Esophagus (tissue), 2 donors: Measurements from ENCODE around the gene KRT34. TPM values are rescaled to one million over a fixed set of nuclear protein-coding genes. Genes with fewer than 3 reads are reported as not detected.
"Not testable (repeated sequence)": the region's sequence is repeated elsewhere in the genome, so short reads cannot be mapped to it uniquely, and the experiment has no call there.

Source experiments
- H3K27ac ChIP-seq, 2 donors: one replicate each; pipeline ENCODE4 v1.5.1; 2013; ENCODE audit warnings: low read depth in 2 of 2, mild to moderate bottlenecking in 2 of 2, inconsistent platforms in 1 of 2, low read length in 1 of 2, moderate library complexity in 1 of 2
- H3K27me3 ChIP-seq, 2 donors: one replicate each; pipeline ENCODE4 v1.6.1; 2013; ENCODE audit warnings: low read length in 2 of 2, control low read depth in 1 of 2, mild to moderate bottlenecking in 1 of 2; ENCODE audit not compliant: insufficient read depth in 2 of 2, control insufficient read depth in 1 of 2
- H3K36me3 ChIP-seq, 2 donors: one replicate each; pipeline ENCODE4 v1.6.1; 2013; ENCODE audit warnings: low read length in 1 of 2; ENCODE audit not compliant: control insufficient read depth in 2 of 2, insufficient read depth in 2 of 2
- H3K4me1 ChIP-seq, 2 donors: one replicate each; pipeline ENCODE4 v1.6.1; 2013; ENCODE audit warnings: low read length in 1 of 2; ENCODE audit not compliant: control insufficient read depth in 2 of 2, insufficient read depth in 2 of 2
- H3K4me3 ChIP-seq, 2 donors: one replicate each; pipeline ENCODE4 v1.5.1; 2013; ENCODE audit warnings: low read length in 2 of 2, mild to moderate bottlenecking in 2 of 2, low read depth in 1 of 2, moderate library complexity in 1 of 2
- H3K9me3 ChIP-seq, 2 donors: one replicate each; pipeline ENCODE4 v1.6.1; 2013; ENCODE audit warnings: mild to moderate bottlenecking in 2 of 2, low read depth in 1 of 2, low read length in 1 of 2, moderate library complexity in 1 of 2; ENCODE audit not compliant: control insufficient read depth in 2 of 2, insufficient read depth in 1 of 2
- WGBS, 2 donors: extraction: QIAGEN DNeasy Blood & Tissue Kit; methylation state at CpG; one replicate each; pipeline ENCODE4 v1.1.7; 2013; 5-methylcytosine and 5-hydroxymethylcytosine counted together
- polyA plus RNA-seq, 2 donors: library from polyadenylated mRNA; stranded (reverse); fragments of 200-250 nt; gene quantifications; one replicate each; pipeline ENCODE4 v1.2.3, GENCODE V29; 2013
- donor health status: healthy with polysubstance abuse.
- donor health status: Bipolar disorder and iron deficiency.

The KRT34 gene
- polyA plus RNA-seq, 2 donors, result 0.19 to 0.20 TPM

DNA sequence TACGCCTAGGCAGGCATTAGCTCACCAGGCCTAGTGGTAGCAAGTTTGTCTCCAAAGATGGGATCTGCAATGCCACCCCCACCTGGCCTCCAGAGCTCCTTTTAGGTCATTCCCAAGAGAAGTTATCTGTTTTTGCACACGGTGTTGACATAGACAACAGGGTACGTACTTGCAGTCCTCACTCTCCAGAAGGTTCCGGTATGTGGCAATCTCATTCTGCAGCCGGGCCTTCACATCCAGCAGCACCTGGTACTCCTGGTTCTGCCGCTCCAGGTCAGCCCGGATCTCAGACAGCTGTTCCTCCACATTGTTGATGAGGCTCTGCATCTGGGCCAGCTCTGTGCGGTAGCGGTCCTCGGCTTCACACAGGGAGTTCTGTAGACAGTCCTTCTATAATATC lies 25.1 kb upstream of the KRT34 start:
- Histone ChIP-seq H3K36me3 (no peaks in the 10 kb centered on the region), H3K9me3 (no peaks in the 10 kb centered on the region), H3K4me3 (no peak overlapping the region), H3K4me1 (peaks cover 5% of the 10 kb centered on the region in 2 donors), H3K27ac (no peak overlapping the region), H3K27me3 (no peaks in the 10 kb centered on the region)
- WGBS, 2 donors, result 93 to 97% methylated on average over 10 of the region's 10 CpGs

DNA sequence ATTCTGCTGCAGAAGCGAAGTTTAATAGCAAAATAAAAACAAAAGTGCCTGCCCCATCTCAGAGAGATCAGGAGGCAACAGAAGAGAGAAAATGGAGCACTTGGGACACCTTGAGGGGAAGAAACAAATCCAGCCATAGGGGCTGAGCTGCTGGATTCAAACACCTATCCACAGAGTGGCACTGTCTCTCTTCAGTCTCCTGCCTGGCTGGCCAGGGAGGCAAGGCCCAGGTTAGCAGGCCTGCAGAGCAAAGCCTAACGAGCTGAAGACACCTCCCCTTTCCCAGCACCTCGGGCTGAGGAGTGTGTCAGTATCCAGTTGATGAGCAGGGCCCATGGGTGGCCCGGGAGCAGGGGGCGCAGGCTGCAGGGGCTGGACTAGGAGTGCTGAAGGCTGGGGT lies 24.1 kb upstream of the KRT34 start:
- Histone ChIP-seq H3K9me3 (no peaks in the 10 kb centered on the region), H3K36me3 (no peaks in the 10 kb centered on the region), H3K4me3 (no peak overlapping the region), H3K27me3 (no peaks in the 10 kb centered on the region), H3K27ac (no peak overlapping the region), H3K4me1 (peaks cover 5% of the 10 kb centered on the region in 2 donors)
- WGBS, 2 donors, result 39 to 49% methylated on average over 5 of the region's 5 CpGs

DNA sequence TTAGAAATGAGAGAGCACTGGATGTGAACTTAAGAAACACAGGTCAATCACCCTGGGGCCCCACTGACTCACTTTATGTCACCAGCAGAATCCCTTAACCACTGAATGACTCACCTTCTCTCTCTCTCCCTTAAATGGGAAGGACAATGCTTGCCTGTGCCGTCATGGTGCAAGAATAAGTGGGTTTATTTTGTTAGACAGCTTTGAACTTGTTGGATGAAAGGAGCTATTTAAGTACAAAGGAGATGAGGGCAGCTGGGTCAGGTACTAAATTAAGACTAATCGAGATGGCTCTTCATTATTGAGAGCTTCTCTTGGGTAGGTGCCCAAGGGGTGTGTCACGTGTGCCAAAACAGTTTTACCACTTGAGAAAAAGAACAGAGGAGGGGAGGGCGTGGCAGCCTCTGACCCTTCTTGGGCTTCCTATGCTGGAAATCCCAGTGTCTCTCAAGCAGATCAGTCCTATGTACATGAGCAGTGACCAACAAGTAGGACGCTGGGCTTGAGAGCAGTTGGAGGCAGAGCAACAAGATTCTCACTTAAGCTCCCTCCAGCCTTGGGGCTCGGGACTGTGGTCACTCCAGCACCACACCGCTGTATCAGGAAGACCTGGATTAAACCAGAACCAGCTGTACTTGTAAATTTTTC lies 22.0 kb upstream of the KRT34 start:
- H3K4me3 ChIP-seq, result no peak overlapping the region
- peaks cover 5% of the 10 kb centered on the region in 2 donors for H3K4me1 ChIP-seq
- H3K27ac ChIP-seq, result peak overlapping the region; percentile 78 to 88
- WGBS, 2 donors, result 28 to 46% methylated on average over 7 of the region's 7 CpGs
- H3K36me3 ChIP-seq, result no peaks in the 10 kb centered on the region
- no peaks in the 10 kb centered on the region for H3K27me3 ChIP-seq
- no peaks in the 10 kb centered on the region for H3K9me3 ChIP-seq

DNA sequence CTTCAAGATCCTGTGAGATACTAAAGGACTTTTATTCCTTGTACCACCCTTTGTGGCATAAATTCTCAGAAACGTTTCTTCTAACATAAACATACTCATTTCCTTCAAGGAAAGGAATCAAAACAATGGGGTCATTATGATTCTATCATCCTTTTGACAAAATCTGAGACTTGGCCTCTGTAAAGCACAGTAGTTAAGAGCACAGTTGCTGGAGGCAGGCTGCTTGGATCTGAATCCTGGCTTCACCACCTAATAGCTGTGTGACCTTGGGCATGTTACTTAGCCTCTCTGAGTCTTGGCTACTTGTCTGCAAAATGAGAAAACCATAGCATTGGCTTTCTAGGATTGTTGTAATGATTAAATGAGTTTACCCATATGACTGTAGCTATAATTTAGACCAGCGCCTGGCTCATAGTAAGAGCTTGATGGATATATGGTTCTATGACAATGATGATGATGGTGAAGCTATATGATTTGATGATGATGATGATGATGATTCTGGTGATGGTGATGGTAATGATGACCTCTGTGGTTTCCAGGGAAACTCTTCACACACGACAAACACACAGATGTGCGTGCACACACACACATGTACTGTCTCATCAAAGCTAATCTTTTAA lies 21.4 kb upstream of the KRT34 start:
- WGBS, 2 donors, result 40 to 59% methylated on average over 4 of the region's 4 CpGs
- peaks cover 5% of the 10 kb centered on the region in 2 donors for H3K4me1 ChIP-seq
- no peak overlapping the region for H3K4me3 ChIP-seq
- H3K27me3 ChIP-seq, result no peaks in the 10 kb centered on the region
- no peaks in the 10 kb centered on the region for H3K36me3 ChIP-seq
- peak overlapping the region in 1 of 2 donors; percentile 57 for H3K27ac ChIP-seq
- H3K9me3 ChIP-seq, result no peaks in the 10 kb centered on the region

DNA sequence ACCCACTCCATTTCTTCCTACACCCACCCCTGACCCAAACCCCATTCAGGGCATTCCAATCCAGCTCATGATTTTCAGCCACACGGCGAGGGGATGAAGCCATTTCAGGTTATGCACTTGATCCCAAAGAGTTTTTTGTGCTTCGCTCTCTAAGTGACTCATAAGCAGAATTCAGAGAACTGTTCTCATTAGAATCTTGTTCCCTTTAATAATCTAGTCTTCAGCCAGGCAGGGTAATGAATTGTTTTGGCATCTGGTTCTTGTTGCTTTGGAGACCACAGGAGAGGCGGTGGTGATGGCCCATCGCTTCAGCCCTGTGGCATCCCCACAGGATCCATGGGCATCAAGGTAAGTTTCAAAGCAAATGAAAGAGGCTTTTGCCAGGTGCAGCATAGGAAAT lies 20.1 kb upstream of the KRT34 start:
- H3K4me1 ChIP-seq, result peaks cover 5% of the 10 kb centered on the region in 2 donors
- H3K9me3 ChIP-seq, result no peaks in the 10 kb centered on the region
- H3K27me3 ChIP-seq, result no peaks in the 10 kb centered on the region
- no peaks in the 10 kb centered on the region for H3K36me3 ChIP-seq
- no peak overlapping the region for H3K4me3 ChIP-seq
- H3K27ac ChIP-seq, result peak overlapping the region; percentile 18 to 72
- 45 to 59% methylated on average over 5 of the region's 5 CpGs for WGBS, 2 donors

DNA sequence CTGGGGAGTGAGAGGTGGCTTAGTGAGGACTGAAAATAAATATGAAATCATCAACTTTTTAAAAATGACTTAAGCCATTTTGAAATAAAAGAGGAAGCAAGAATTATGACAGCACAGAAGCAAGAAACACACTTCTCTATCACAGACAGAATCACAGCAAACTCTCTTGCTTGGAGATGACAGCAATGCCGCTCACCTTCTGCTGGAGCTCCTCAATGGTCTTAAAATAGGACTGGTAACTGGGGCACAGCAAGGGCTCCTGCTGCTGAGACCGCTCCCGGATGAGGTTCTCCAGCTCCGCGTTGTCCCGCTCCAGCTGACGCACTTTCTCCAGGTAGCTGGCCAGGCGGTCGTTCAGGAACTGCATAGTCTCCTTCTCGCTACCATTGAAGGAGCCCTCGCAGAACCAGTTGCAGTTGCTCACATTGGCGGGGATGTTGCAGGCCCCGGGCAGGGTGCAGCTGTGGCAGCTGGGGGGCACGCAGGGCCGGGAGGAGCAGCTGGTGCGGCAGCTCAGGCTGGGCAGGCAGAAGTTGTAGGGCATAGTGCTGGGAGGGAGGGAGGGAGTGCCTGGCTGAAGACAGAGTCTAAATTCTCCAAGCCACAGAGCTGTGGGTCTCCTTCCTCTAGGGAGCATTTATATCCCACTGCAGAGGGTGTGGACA lies 15.0 kb upstream of the KRT34 start, which contains the start of gene KRT31:
Gene KRT31, minus strand, starts transcription at position 613 of the 665 bp plus-strand sequence. Its CDS starts 69 bp downstream, at position 544.
- Histone ChIP-seq H3K27me3 (no peaks in the 10 kb centered on the region), H3K9me3 (no peaks in the 10 kb centered on the region), H3K36me3 (no peaks in the 10 kb centered on the region), H3K27ac (no peak within 1 kb of the TSS), H3K4me1 (peaks cover 2 to 16% of the 10 kb centered on the region in 2 donors), H3K4me3 (no peak within 1 kb of the TSS)
- WGBS, 2 donors, result 85 to 88% methylated on average over 16 of the region's 16 CpGs

DNA sequence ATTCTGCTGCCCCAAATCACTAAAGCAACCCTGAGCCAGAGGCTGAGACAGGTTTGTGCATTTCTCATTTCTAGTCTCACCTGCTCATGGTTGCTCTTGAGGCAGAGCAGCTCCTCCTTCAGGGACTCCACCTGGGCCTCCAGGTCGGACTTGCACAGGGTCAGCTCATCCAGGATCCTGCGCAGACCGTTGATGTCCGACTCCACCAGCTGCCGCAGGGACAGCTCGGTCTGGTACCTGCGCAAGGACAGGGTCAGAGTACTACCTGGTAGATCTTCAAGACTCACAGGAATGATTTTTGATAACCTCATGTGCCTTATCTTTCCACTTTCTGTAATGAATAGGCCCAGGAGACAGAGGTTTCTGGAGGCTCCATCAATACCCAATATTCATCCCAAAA lies 14.2 kb upstream of the KRT34 start:
- WGBS, 2 donors, result 88 to 93% methylated on average over 7 of the region's 7 CpGs
- H3K9me3 ChIP-seq, result no peaks in the 10 kb centered on the region
- no peaks in the 10 kb centered on the region for H3K27me3 ChIP-seq
- no peak overlapping the region for H3K4me3 ChIP-seq
- H3K4me1 ChIP-seq, result peaks cover 2 to 16% of the 10 kb centered on the region in 2 donors
- no peaks in the 10 kb centered on the region for H3K36me3 ChIP-seq
- H3K27ac ChIP-seq, result no peak overlapping the region

DNA sequence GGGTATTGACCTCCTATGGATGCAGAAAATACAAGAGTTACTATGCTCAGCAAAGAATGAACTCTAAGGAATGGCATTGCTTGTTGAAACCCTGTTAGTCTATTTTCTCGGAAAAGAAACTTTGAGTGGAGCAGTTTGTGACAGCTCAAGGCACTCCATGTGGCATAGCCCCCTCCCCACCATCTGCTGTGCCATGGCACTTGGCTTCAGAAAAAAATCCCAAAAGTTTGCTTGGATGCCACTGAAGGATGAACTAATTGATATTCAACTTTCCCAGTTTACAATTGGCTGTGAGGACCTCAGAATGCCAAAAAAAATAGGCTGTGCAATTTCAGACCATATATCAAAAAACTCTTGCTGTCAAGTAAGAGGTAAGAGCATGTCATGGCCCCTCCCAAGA lies 13.5 kb upstream of the KRT34 start:
- Histone ChIP-seq H3K27ac (peak overlapping the region; percentile 44 to 66), H3K9me3 (no peaks in the 10 kb centered on the region), H3K4me1 (peaks cover 2 to 16% of the 10 kb centered on the region in 2 donors), H3K36me3 (no peaks in the 10 kb centered on the region), H3K27me3 (no peaks in the 10 kb centered on the region), H3K4me3 (no peak overlapping the region)
- 88 to 95% methylated on average over 1 of the region's 1 CpG for WGBS, 2 donors

DNA sequence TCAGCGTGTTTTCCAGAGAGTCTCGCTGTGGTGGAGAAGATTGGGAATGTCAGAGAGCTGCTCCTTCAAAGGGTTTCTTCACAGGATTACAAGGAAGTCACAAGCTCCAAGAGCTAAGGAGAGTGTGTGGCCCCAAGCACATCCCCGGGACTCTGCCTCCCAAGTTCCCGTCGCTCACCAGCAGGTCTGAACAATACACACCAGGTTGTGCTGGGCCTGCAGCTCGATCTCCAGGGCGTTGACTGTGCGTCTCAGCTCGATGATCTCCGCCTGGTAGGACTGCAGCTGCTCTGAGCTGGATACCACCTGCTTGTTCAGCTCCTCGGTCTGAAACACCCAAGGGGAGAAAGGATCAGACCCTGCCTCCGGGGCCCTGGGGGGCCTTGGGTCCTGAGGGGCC lies 12.9 kb upstream of the KRT34 start:
- not testable (repeated sequence) for H3K4me3 ChIP-seq, H3K9me3 ChIP-seq, H3K36me3 ChIP-seq, H3K27me3 ChIP-seq
- Histone ChIP-seq H3K27ac (peak overlapping the region; percentile 44 to 66), H3K4me1 (peaks cover 2 to 16% of the 10 kb centered on the region in 2 donors)
- WGBS, 2 donors, result 51 to 74% methylated on average over 12 of the region's 12 CpGs
